ENCODE data around the gene SH3RF2. TPM values are rescaled to one million over a fixed set of nuclear protein-coding genes. Genes with fewer than 3 reads are reported as not detected.

Gene SH3RF2
- total RNA-seq, 2 donors from 2014 or later: 41.2 to 272 TPM

GRCh38 chr5:146002491-146002890 lies 66.1 kb downstream of the SH3RF2 start:
- TF ChIP-seq CTCF (IDR thresholded peaks at IDR 0.05): no peak
- Histone ChIP-seq H3K4me3 (no peak overlapping the region), H3K36me3 (no peaks in the 10 kb centered on the region), H3K27ac (no peak overlapping the region), H3K27me3 (no peaks in the 10 kb centered on the region), H3K9me3 (no peaks in the 10 kb centered on the region), H3K4me1 (no peaks in the 10 kb centered on the region)
- DNase-seq (ENCODE audit: low spot score): no peak

- no peaks in the 10 kb centered on the region for H3K27me3 ChIP-seq
- H3K36me3 ChIP-seq: no peaks in the 10 kb centered on the region
- no peak for DNase-seq (ENCODE audit: low spot score)
- no peaks in the 10 kb centered on the region for H3K4me1 ChIP-seq
- no peak overlapping the region for H3K27ac ChIP-seq
- H3K9me3 ChIP-seq: no peaks in the 10 kb centered on the region
- H3K4me3 ChIP-seq: no peak overlapping the region
- TF ChIP-seq CTCF (IDR thresholded peaks at IDR 0.05): no peak
Measured at GRCh38 chr5:146003852-146004251, 67.5 kb downstream of the SH3RF2 start.

- H3K4me3 ChIP-seq: no peak overlapping the region
- H3K36me3 ChIP-seq: no peaks in the 10 kb centered on the region
- no peaks in the 10 kb centered on the region for H3K4me1 ChIP-seq
- no peaks in the 10 kb centered on the region for H3K27me3 ChIP-seq
- TF ChIP-seq CTCF (IDR thresholded peaks at IDR 0.05): no peak
- H3K27ac ChIP-seq: no peak overlapping the region
- no peak for DNase-seq (ENCODE audit: low spot score)
- H3K9me3 ChIP-seq: no peaks in the 10 kb centered on the region
Measured at GRCh38 chr5:146005264-146005663, 68.9 kb downstream of the SH3RF2 start.

- no peak for DNase-seq (ENCODE audit: low spot score)
- no peak overlapping the region for H3K4me3 ChIP-seq
- no peak for TF ChIP-seq CTCF (IDR thresholded peaks at IDR 0.05)
- H3K36me3 ChIP-seq: no peaks in the 10 kb centered on the region
- no peak overlapping the region for H3K27ac ChIP-seq
- no peaks in the 10 kb centered on the region for H3K27me3 ChIP-seq
- no peaks in the 10 kb centered on the region for H3K4me1 ChIP-seq
- no peaks in the 10 kb centered on the region for H3K9me3 ChIP-seq
Measured at GRCh38 chr5:146005723-146006122, 69.3 kb downstream of the SH3RF2 start.

- Histone ChIP-seq H3K9me3 (no peaks in the 10 kb centered on the region), H3K4me3 (no peak overlapping the region), H3K36me3 (no peaks in the 10 kb centered on the region), H3K4me1 (no peaks in the 10 kb centered on the region), H3K27me3 (no peaks in the 10 kb centered on the region), H3K27ac (no peak overlapping the region)
- TF ChIP-seq CTCF (IDR thresholded peaks at IDR 0.05): no peak
- no peak for DNase-seq (ENCODE audit: low spot score)
Measured at GRCh38 chr5:146006470-146007190, 70.3 kb downstream of the SH3RF2 start.

- Histone ChIP-seq H3K27ac (no peak overlapping the region), H3K27me3 (no peaks in the 10 kb centered on the region), H3K4me1 (no peaks in the 10 kb centered on the region), H3K36me3 (no peaks in the 10 kb centered on the region), H3K9me3 (no peaks in the 10 kb centered on the region), H3K4me3 (no peak overlapping the region)
- DNase-seq (ENCODE audit: low spot score): no peak
- no peak for TF ChIP-seq CTCF (IDR thresholded peaks at IDR 0.05)
Measured at GRCh38 chr5:146007270-146007669, 70.9 kb downstream of the SH3RF2 start.

Measured in right atrium auricular region (tissue), 2 donors.